ENCODE results near the gene OTUB2. TPM values are rescaled to one million over a fixed set of nuclear protein-coding genes. Genes with fewer than 3 reads are reported as not detected.

OTUB2 gene
- total and polyA plus RNA-seq, 2 donors (not counting 3 experiments of a cell fraction or from before 2014, with no cell fraction given): 0.70 to 1.6 TPM

- no peak overlapping the region for H3K27ac ChIP-seq (ENCODE audit: insufficient read depth, low read depth, low read length)
- no peaks in the 10 kb centered on the region for H3K9me3 ChIP-seq (replicated peaks; ENCODE audit: control insufficient read depth, insufficient read depth, low read length)
- ChIA-PET POLR2A (no interaction called here), CTCF (interaction anchor here (1.7 to 1.8 kb wide), 2 partner anchors 10 to 57 kb away, joined by 4 to 5 read pairs; no protein-coding TSS in a partner anchor)
- FAIRE-seq (no peak), DNase-seq (ENCODE audit: low read depth, low spot score) (no peak)
- no peaks in the 10 kb centered on the region for H3K4me1 ChIP-seq (ENCODE audit: control insufficient read depth, extremely low read depth, insufficient read depth, low read length)
- dilution Hi-C loops (cut with MboI; ENCODE audit: extremely low pct_ligation_motif_present, low sequenced_read_pairs) (no loop called here), intact Hi-C loops (cut with micrococcal nuclease) (no loop called here)
- TF ChIP-seq FOS (IDR thresholded peaks at IDR 0.05; ENCODE audit: borderline replicate concordance, insufficient read depth, low read length): no peak
- no peak for TF ChIP-seq JUN (IDR thresholded peaks at IDR 0.05; ENCODE audit: borderline replicate concordance, insufficient read depth, insufficient read length, low read depth)
- no peak for TF ChIP-seq MAX (IDR thresholded peaks at IDR 0.05; ENCODE audit: insufficient read depth, insufficient read length)
- no peak for TF ChIP-seq POLR2AphosphoS5 (IDR thresholded peaks at IDR 0.05; ENCODE audit: insufficient read depth, low read depth, low read length)
- H3K27me3 ChIP-seq (ENCODE audit: control insufficient read depth in 2 of 2, insufficient read depth in 2 of 2, low read length in 2 of 2): no peaks in the 10 kb centered on the region
- no peak overlapping the region for H3K4me3 ChIP-seq (replicated peaks in 1 of 3; ENCODE audit: insufficient read depth in 1 of 3, low read depth in 1 of 3, low read length in 3 of 3)
- no peaks in the 10 kb centered on the region for H3K79me2 ChIP-seq (ENCODE audit: control insufficient read depth, insufficient read depth, low read length)
- BruUV-seq (replicated peaks): no TSS peak
- no peaks in the 10 kb centered on the region for H4K20me1 ChIP-seq (replicated peaks; ENCODE audit: control insufficient read depth, extremely low read depth, insufficient read depth, low read length)
- H3K9me1 ChIP-seq (replicated peaks; ENCODE audit: control insufficient read depth, extremely low read depth, insufficient read depth, low read length): no peaks in the 10 kb centered on the region
- H3K4me2 ChIP-seq (ENCODE audit: insufficient read depth, low read length): no peak overlapping the region
- H3K9ac ChIP-seq (replicated peaks; ENCODE audit: extremely low read depth, insufficient read depth, low read length): no peak overlapping the region
- H3K36me3 ChIP-seq (ENCODE audit: control insufficient read depth in 2 of 2, extremely low read depth in 1 of 2, insufficient read depth in 2 of 2, low read length in 2 of 2): no peaks in the 10 kb centered on the region
- H2AFZ ChIP-seq (ENCODE audit: low read depth, low read length): no peak overlapping the region
These were observed 32.8 kb upstream of the OTUB2 start for GRCh38 chr14:93993382-93993781.

GRCh38 chr14:93994919-93995682, 31.0 kb upstream of the OTUB2 start:
- H3K9ac ChIP-seq (replicated peaks; ENCODE audit: extremely low read depth, insufficient read depth, low read length): no peak overlapping the region
- dilution Hi-C loops (cut with MboI; ENCODE audit: extremely low pct_ligation_motif_present, low sequenced_read_pairs): no loop called here
- FAIRE-seq: no peak

More at GRCh38 chr14:93994919-93995682, 31.0 kb upstream of the OTUB2 start:
- Histone ChIP-seq H3K27me3 (ENCODE audit: control insufficient read depth in 2 of 2, insufficient read depth in 2 of 2, low read length in 2 of 2) (no peaks in the 10 kb centered on the region), H3K27ac (ENCODE audit: insufficient read depth, low read depth, low read length) (no peak overlapping the region), H3K4me1 (ENCODE audit: control insufficient read depth, extremely low read depth, insufficient read depth, low read length) (no peaks in the 10 kb centered on the region), H2AFZ (ENCODE audit: low read depth, low read length) (no peak overlapping the region), H3K4me2 (ENCODE audit: insufficient read depth, low read length) (no peak overlapping the region), H3K9me1 (replicated peaks; ENCODE audit: control insufficient read depth, extremely low read depth, insufficient read depth, low read length) (no peaks in the 10 kb centered on the region), H3K36me3 (ENCODE audit: control insufficient read depth in 2 of 2, extremely low read depth in 1 of 2, insufficient read depth in 2 of 2, low read length in 2 of 2) (no peaks in the 10 kb centered on the region), H3K79me2 (ENCODE audit: control insufficient read depth, insufficient read depth, low read length) (no peaks in the 10 kb centered on the region), H4K20me1 (replicated peaks; ENCODE audit: control insufficient read depth, extremely low read depth, insufficient read depth, low read length) (no peaks in the 10 kb centered on the region), H3K9me3 (replicated peaks; ENCODE audit: control insufficient read depth, insufficient read depth, low read length) (no peaks in the 10 kb centered on the region), H3K4me3 (replicated peaks in 1 of 3; ENCODE audit: insufficient read depth in 1 of 3, low read depth in 1 of 3, low read length in 3 of 3) (no peak overlapping the region)
- no TSS peak for BruUV-seq (replicated peaks)
- DNase-seq (ENCODE audit: low read depth, low spot score): no peak
- TF ChIP-seq JUN (IDR thresholded peaks at IDR 0.05; ENCODE audit: borderline replicate concordance, insufficient read depth, insufficient read length, low read depth) (no peak), EZH2 (IDR thresholded peaks at IDR 0.05; ENCODE audit: borderline replicate concordance, low read depth, low read length, severe bottlenecking) (no peak), MAX (IDR thresholded peaks at IDR 0.05; ENCODE audit: insufficient read depth, insufficient read length) (no peak), FOS (IDR thresholded peaks at IDR 0.05; ENCODE audit: borderline replicate concordance, insufficient read depth, low read length) (no peak), POLR2A (IDR thresholded peaks at IDR 0.05; ENCODE audit: low read depth, low read length) (no peak), MYC (IDR thresholded peaks at IDR 0.05; ENCODE audit: low read depth, low read length) (no peak)
- ChIA-PET CTCF (interaction anchor here (0.8 to 12.5 kb wide), 2 partner anchors 10 to 56 kb away, joined by 3 to 368 read pairs; no protein-coding TSS in a partner anchor), POLR2A (no interaction called here)
- intact Hi-C loops (cut with micrococcal nuclease): no loop called here
